ENCODE results near the gene UBXN6.

DNA sequence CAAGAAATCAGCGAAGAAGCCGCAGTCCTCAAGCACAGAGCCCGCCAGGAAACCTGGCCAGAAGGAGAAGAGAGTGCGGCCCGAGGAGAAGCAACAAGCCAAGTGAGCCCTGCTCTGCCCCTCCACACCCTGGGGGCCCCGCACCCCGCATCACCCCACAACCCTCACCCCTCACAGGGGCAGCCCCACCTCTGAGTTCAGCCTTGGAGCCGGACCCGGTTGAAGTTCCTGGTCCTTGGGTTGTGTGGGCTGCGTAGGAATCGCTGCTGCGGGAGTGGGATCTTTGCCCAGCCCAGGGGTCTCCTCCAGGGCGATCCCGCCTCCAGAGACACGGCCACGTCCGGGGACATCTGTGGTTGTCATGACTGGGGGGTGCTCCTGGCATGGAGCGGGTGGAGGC lies 38.7 kb upstream of the UBXN6 start:
- TF ChIP-seq POLR2A (IDR thresholded peaks at IDR 0.05) (no peak), CTCF (IDR thresholded peaks at IDR 0.05) (no peak), EP300 (IDR thresholded peaks at IDR 0.05; ENCODE audit: low read depth) (no peak), POLR2AphosphoS5 (IDR thresholded peaks at IDR 0.05) (no peak)
